NCI-H2107 treated with DMSO at 0.1 percent for 48 hours (cell line): ENCODE results near the gene RELT.
A peak's percentile ranks its signal among the peaks of the same experiment; 100 is the strongest.

Source experiments
- DNase-seq: peaks from one replicate; lab custom pipeline; 2025; ENCODE audit not compliant: unreplicated experiment; lab: John Stamatoyannopoulos, UW

The RELT gene

GRCh38 chr11:73346186-73346935, 29.8 kb upstream of the RELT start:
- DNase-seq, result no peak

DNA sequence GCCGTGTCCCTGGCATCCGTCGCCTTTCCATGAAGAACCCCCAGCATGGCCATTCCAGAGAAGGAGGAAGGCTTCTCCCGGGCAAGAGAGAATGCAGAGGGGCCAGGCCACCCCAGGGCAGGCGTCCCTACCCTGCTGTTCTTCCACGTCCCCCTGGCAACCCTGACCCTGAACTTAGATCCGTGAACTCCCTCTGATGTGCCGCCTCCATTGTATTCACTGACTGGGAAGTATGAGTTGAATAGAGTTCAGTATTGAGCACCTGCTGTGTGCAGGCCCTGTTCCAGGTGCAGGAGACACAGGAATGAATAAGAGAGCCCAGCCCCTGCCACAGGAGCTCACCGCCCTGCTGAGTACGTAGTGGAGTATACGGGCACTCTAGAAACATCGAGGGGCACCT, 29.1 kb upstream of the RELT start:
- DNase-seq, result peak; percentile 16

GRCh38 chr11:73348838-73349237, 27.4 kb upstream of the RELT start:
- DNase-seq, result no peak

DNA sequence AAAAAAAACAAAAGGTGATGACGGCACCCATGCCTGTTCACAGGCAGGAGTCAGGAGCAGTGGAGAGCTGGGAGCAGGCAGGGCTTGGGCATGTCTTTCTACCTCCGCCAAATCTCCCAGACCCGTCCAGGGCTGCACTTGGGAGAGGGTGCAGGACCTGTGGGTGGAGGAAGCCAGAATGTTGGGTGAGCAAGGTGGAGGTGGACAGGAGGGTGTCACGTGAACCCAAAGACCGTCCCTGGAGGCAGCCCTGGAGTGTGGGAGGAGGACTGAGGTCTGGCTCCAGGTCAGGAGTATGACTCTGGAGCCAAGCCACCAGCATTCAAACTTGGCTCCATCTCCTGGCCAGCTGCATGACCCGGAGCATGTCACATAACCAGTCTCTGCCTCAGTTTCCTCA, 26.6 kb upstream of the RELT start:
- DNase-seq, result no peak

DNA sequence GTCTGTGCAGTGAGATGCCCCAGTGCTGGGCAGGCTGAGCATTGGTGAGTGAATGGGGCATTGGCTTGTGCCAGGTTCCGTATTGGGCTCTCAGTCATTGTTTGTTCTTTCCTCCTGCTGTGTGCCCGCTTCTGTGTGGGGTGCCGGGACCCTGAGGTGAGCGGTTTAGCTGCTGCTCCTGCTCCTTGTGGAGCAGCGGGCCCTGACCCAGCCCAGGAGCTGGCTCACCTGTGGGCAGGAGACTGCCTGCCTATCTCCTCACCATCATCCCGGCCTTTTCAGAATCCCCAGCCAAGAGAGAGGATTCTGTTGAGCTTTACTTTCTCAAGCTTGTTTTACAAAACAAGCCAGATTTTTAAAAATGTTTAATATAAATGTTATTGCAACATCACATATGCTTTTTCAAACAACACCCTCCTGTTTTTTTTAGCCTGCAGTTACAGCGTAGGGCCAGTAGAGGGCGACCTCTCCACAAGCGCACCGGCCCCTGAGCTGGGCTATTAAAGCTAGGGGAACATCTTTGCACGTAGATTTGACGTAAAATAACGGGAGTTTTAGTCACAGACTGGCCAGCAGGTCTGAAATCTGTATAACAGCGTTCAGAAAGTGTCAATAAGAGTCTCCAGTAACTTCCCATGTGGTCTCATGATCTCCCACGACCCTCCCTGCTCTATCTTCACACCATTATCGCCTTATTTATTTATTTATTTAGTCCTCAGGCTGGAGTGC, 25.1 kb upstream of the RELT start:
- DNase-seq, result peak; percentile 51

GRCh38 chr11:73353422-73353821, 22.8 kb upstream of the RELT start:
- DNase-seq, result no peak

DNA sequence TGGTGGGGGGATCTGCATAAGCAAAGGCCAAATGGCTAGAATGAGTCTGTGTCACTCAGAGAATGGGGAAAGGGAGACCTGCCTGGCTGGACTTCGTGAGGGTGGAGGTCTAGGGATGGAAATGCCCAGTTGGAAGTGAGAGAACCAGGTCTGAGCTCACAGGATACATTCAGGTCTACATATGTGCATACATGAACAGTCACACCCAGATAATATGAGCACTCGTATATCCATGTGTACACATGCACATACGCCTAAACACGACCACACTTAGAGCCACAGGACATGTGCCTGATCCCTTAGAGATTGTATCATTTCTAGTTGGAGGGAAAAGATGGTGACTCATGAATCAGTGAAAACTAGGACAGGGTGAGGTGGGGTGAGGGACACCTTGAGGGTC, 21.1 kb upstream of the RELT start:
- no peak for DNase-seq

- no peak for DNase-seq
These were observed 19.0 kb upstream of the RELT start for GRCh38 chr11:73356979-73357860.

GRCh38 chr11:73358071-73358470, 18.1 kb upstream of the RELT start:
- DNase-seq, result no peak

- DNase-seq, result no peak
These were observed 16.9 kb upstream of the RELT start for GRCh38 chr11:73359341-73359740.

DNA sequence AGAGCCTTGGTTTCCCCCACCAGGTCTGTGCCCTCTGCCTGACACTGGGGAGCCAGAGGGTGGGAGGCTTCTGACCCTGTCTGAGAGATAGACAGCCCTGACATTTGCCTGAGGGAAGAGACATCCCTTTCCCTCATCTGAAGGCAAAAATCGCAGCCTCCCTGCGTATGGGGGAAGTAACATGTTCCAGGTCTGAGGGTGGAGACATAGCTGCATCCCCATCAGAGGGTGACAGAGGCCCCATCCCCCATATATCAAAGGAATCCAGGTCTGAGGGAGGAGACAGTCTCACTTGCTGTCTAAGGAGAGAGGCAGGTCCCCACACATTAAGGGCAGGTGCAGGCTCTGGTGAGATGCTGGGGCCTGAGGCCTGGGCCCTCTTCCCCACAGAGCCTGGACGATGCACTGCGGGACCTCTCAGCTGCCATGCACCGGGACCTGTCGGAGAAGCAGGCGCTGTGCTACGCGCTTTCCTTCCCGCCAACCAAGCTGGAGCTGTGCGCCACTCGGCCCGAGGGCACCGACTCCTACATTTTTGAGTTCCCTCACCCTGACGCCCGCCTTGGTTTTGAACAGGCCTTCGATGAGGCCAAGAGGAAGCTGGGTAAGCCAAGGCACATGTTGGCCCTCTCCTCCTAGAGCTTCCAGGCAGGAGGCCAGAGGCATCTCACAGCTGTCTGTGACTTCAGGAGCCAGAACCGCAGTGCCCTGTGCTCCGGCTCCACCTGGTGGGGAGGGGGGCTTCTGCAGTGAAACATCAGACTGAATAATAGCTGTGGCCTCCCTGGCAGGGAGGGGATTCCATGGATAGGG, 16.1 kb upstream of the RELT start:
- no peak for DNase-seq

GRCh38 chr11:73360743-73361369, 15.3 kb upstream of the RELT start:
- DNase-seq, result no peak

DNA sequence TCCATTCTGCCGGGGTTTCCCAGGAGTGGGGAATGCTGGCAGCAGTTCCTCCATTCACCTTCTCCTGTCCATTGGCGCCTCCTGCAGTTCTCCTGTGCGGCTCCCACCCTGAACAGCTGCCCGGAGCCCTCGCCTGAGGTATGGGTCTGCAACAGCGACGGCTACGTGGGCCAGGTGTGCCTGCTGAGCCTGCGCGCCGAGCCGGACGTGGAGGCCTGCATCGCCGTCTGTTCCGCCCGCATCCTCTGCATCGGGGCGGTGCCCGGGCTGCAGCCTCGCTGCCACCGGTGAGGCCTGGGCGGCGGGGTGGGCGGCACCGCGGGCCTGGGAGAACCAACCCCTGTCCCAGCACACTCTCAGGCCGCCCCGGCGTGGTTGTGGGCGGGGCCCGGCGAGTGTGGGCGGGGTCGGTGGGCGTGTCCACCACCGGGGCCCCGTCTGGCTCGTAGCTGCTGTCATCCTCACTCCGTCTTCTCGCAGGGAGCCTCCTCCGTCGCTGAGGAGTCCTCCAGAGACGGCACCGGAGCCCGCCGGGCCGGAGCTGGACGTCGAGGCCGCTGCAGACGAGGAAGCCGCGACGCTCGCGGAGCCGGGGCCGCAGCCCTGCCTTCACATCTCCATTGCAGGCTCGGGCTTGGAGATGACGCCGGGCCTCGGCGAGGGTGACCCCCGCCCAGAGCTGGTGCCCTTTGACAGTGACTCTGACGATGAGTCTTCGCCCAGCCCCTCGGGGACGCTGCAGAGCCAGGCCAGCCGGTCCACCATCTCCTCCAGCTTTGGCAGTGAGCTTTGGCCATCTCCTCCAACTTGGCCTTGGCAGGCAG, 14.0 kb upstream of the RELT start:
- DNase-seq, result no peak

GRCh38 chr11:73363147-73363546, 13.1 kb upstream of the RELT start:
- DNase-seq, result no peak

DNA sequence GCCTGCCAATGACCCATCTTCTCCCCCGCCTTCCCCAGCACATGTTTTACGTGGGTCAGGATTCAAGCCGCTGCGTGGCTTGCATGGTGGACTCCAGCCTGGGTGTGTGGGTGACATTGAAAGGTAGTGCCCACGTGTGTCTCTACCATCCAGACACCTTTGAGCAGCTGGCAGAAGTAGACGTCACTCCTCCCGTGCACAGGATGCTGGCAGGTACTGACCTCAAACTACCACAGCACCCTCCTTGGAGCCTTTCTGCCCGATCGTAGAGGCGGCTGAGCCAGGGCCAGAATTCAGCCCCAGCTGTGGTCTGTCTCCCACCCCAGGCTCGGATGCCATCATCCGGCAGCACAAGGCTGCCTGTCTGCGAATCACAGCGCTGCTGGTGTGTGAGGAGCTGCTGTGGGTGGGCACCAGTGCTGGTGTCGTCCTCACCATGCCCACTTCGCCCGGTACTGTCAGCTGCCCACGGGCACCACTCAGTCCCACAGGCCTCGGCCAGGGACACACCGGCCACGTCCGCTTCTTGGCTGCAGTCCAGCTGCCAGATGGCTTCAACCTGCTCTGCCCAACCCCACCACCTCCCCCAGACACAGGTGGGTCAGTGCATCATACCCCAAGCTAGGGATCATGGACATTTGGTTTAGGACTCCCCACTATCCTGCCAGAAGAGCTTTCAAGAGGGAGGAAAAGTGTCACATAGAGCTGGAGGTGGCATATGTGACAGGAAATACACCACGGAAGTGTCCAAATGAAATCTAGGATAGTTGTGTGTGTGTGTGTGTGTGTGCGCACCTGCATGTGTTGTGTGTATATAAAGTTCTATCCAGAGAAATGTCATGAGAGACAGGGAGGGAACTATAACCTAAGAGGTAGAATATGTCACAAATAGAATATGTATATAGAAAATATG, 10.6 kb upstream of the RELT start:
- DNase-seq, result no peak

DNA sequence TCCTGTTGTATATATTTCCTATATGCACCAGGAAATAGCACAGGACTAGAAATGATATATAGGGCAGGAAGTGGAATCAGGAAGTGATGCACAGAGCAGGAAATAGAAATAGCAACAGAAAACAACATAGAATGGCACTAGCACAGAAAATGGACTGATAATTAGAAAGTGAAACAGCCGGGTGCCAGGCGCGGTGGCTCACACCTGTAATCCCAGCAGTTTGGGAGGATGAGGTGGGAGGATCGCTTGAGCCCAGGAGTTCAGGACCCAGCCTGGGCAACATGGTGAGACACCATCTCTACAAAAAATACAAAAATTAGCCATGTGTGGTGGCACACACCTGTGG, 10.0 kb upstream of the RELT start:
- DNase-seq, result no peak

- DNase-seq, result no peak
These were observed 9.2 kb upstream of the RELT start for GRCh38 chr11:73366953-73367352.

GRCh38 chr11:73367482-73368024, 8.6 kb upstream of the RELT start:
- no peak for DNase-seq
